ENCODE data around the gene AGR3.

The AGR3 gene

DNA sequence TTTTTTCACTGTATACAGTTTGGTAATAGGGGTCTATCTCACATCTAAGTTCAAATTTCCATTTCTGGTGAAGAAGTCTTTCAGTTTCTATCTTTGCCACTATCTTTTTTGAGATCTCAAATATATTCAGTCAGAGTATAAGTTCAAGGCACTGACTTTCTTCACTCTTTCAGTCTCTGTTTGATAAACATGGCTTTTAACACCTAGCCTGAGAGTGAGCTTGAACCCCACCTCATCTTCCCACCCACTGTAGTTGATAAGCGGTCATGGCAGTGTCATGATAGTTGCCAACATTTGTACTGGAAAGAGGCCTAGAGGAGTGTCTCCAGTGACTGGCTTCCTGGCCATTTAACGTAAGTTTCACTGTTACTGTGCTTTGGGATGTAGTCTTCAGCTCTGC, 41.2 kb upstream of the AGR3 start:
- no peak for DNase-seq
- H2BK120ac ChIP-seq (ENCODE audit: low read depth, low read length), result no peak overlapping the region
- H4K5ac ChIP-seq (ENCODE audit: low read length), result no peak overlapping the region
- no peaks in the 10 kb centered on the region for H3K27me3 ChIP-seq (ENCODE audit: insufficient read depth, low read length, poor library complexity)
- no peaks in the 10 kb centered on the region for H3K4me1 ChIP-seq (ENCODE audit: control insufficient read depth, low read depth, low read length)
- H3K4me2 ChIP-seq (ENCODE audit: low read length), result no peak overlapping the region
- no peak overlapping the region for H2BK5ac ChIP-seq (ENCODE audit: low read length)
- no peak overlapping the region for H3K4me3 ChIP-seq (ENCODE audit: low read length)
- H2AK5ac ChIP-seq (ENCODE audit: low read length), result no peak overlapping the region
- no peaks in the 10 kb centered on the region for H3K79me2 ChIP-seq (ENCODE audit: control insufficient read depth, insufficient read depth, low read length)
- H3K23ac ChIP-seq (ENCODE audit: low read length), result no peak overlapping the region
- no CpG with 5 or more reads among the region's 2 CpGs for WGBS (ENCODE audit: extremely low coverage, insufficient coverage, low lambda C conversion rate)
- no peaks in the 10 kb centered on the region for H3K36me3 ChIP-seq (ENCODE audit: control insufficient read depth, insufficient read depth, low read length)
- H3K27ac ChIP-seq (ENCODE audit: low read depth, low read length), result no peak overlapping the region
- no peak overlapping the region for H3K4ac ChIP-seq (ENCODE audit: low read depth, low read length)
- no peak overlapping the region for H2BK15ac ChIP-seq (replicated peaks; ENCODE audit: low read depth)
- H3K79me1 ChIP-seq (ENCODE audit: low read length), result no peaks in the 10 kb centered on the region
- H4K8ac ChIP-seq (ENCODE audit: low read depth, low read length), result no peak overlapping the region
- no peak overlapping the region for H3K56ac ChIP-seq (ENCODE audit: low read length)
- no peak overlapping the region for H3K9ac ChIP-seq (ENCODE audit: low read length)
- no peak overlapping the region for H3K18ac ChIP-seq (ENCODE audit: low read length)

DNA sequence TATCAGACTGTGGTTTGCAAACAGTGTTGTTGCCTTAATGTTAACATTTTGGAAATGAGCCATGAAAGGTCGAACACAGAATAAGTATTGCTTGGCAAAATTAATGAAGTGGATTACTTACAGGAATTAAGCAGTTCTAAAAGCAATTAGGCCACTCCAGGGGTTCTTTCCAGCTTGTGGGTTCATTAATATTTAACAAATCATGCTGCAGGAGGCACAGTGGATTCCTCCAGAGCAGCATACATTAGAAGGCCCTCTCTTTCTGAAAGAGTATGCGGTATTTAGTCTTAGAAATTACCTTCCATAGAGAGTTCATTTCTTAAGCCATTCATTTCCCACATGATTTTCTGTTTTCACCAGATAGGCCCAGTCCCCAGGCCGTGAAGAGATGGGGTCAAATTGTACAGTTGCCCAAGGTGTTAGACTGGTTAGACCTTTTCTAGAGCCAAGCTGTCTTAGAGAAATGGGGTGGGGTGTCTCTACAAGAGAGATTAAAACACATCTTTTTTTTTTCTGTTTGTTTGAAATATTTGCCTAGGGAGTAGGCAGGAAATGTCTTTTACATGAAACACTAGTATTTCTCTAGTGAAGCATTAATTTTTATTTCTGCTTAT, 40.0 kb upstream of the AGR3 start:
- Histone ChIP-seq H2BK5ac (ENCODE audit: low read length) (no peak overlapping the region), H2AK5ac (ENCODE audit: low read length) (no peak overlapping the region), H2BK15ac (replicated peaks; ENCODE audit: low read depth) (no peak overlapping the region), H2BK120ac (ENCODE audit: low read depth, low read length) (no peak overlapping the region), H3K79me1 (ENCODE audit: low read length) (no peaks in the 10 kb centered on the region), H3K56ac (ENCODE audit: low read length) (no peak overlapping the region), H3K23ac (ENCODE audit: low read length) (no peak overlapping the region), H3K4me3 (ENCODE audit: low read length) (no peak overlapping the region), H3K4me1 (ENCODE audit: control insufficient read depth, low read depth, low read length) (no peaks in the 10 kb centered on the region), H3K27ac (ENCODE audit: low read depth, low read length) (no peak overlapping the region), H3K27me3 (ENCODE audit: insufficient read depth, low read length, poor library complexity) (no peaks in the 10 kb centered on the region), H3K9ac (ENCODE audit: low read length) (no peak overlapping the region), H3K36me3 (ENCODE audit: control insufficient read depth, insufficient read depth, low read length) (no peaks in the 10 kb centered on the region), H3K18ac (ENCODE audit: low read length) (peak overlapping the region; percentile 30), H4K5ac (ENCODE audit: low read length) (no peak overlapping the region), H3K79me2 (ENCODE audit: control insufficient read depth, insufficient read depth, low read length) (no peaks in the 10 kb centered on the region), H3K4ac (ENCODE audit: low read depth, low read length) (no peak overlapping the region), H3K4me2 (ENCODE audit: low read length) (no peak overlapping the region), H4K8ac (ENCODE audit: low read depth, low read length) (no peak overlapping the region)
- WGBS (ENCODE audit: extremely low coverage, insufficient coverage, low lambda C conversion rate), result no CpG with 5 or more reads among the region's 3 CpGs
- no peak for DNase-seq

DNA sequence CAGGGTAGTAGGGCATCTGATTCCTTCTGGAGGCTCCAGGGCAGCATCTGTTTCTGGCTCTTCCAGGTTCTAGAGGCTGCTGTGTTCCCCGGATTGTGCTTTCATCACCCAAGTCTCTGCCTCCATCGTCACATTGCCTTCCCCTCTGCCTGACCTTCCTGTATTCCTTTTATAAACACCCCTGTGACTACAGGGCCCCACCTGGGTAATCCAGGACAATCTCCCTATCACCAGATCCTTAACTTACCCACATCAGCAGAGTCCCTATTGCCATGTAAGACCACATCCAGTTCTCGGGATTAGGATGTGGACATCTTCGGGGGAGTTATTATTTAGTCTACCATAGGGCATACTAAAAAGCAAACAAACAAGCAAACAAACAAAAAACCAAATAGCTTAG, 39.4 kb upstream of the AGR3 start:
- WGBS (ENCODE audit: extremely low coverage, insufficient coverage, low lambda C conversion rate), result no CpG with 5 or more reads among the region's 4 CpGs
- Histone ChIP-seq H2AK5ac (ENCODE audit: low read length) (no peak overlapping the region), H2BK15ac (replicated peaks; ENCODE audit: low read depth) (no peak overlapping the region), H4K5ac (ENCODE audit: low read length) (no peak overlapping the region), H3K4ac (ENCODE audit: low read depth, low read length) (no peak overlapping the region), H3K56ac (ENCODE audit: low read length) (no peak overlapping the region), H3K79me1 (ENCODE audit: low read length) (no peaks in the 10 kb centered on the region), H4K8ac (ENCODE audit: low read depth, low read length) (no peak overlapping the region), H3K4me1 (ENCODE audit: control insufficient read depth, low read depth, low read length) (peaks cover 2% of the 10 kb centered on the region), H3K23ac (ENCODE audit: low read length) (no peak overlapping the region), H3K4me3 (ENCODE audit: low read length) (no peak overlapping the region), H3K27ac (ENCODE audit: low read depth, low read length) (no peak overlapping the region), H3K27me3 (ENCODE audit: insufficient read depth, low read length, poor library complexity) (no peaks in the 10 kb centered on the region), H3K18ac (ENCODE audit: low read length) (no peak overlapping the region), H3K36me3 (ENCODE audit: control insufficient read depth, insufficient read depth, low read length) (no peaks in the 10 kb centered on the region), H3K9ac (ENCODE audit: low read length) (no peak overlapping the region), H2BK120ac (ENCODE audit: low read depth, low read length) (no peak overlapping the region), H2BK5ac (ENCODE audit: low read length) (no peak overlapping the region), H3K79me2 (ENCODE audit: control insufficient read depth, insufficient read depth, low read length) (no peaks in the 10 kb centered on the region), H3K4me2 (ENCODE audit: low read length) (no peak overlapping the region)
- DNase-seq, result no peak

DNA sequence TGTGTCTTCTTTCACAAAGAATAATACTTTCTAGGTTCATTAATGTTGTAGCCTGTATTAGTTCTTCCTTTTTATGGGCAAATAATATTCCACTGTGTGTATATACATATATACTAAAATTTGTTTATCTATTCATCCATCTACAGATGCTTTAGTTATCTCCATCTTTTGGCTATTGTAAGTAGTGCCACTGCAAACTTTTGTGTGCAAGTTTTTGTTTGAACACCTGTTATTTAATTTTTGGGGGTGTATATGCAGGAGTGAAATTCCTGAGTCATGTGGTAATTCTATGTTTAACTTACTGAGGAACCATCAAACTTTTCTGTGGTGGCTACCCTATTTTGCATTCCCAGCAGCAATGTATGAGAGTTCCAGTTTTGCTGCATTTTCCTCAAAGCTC, 37.7 kb upstream of the AGR3 start:
- no peaks in the 10 kb centered on the region for H3K79me1 ChIP-seq (ENCODE audit: low read length)
- H3K9ac ChIP-seq (ENCODE audit: low read length), result no peak overlapping the region
- H3K36me3 ChIP-seq (ENCODE audit: control insufficient read depth, insufficient read depth, low read length), result no peaks in the 10 kb centered on the region
- no peak overlapping the region for H3K56ac ChIP-seq (ENCODE audit: low read length)
- H3K4me2 ChIP-seq (ENCODE audit: low read length), result no peak overlapping the region
- no peak overlapping the region for H2BK120ac ChIP-seq (ENCODE audit: low read depth, low read length)
- no peak overlapping the region for H3K27ac ChIP-seq (ENCODE audit: low read depth, low read length)
- H4K8ac ChIP-seq (ENCODE audit: low read depth, low read length), result no peak overlapping the region
- no peak overlapping the region for H2BK15ac ChIP-seq (replicated peaks; ENCODE audit: low read depth)
- H3K27me3 ChIP-seq (ENCODE audit: insufficient read depth, low read length, poor library complexity), result no peaks in the 10 kb centered on the region
- H2AK5ac ChIP-seq (ENCODE audit: low read length), result no peak overlapping the region
- no peak overlapping the region for H2BK5ac ChIP-seq (ENCODE audit: low read length)
- H3K79me2 ChIP-seq (ENCODE audit: control insufficient read depth, insufficient read depth, low read length), result no peaks in the 10 kb centered on the region
- no peak overlapping the region for H3K18ac ChIP-seq (ENCODE audit: low read length)
- no peak overlapping the region for H3K4ac ChIP-seq (ENCODE audit: low read depth, low read length)
- no peak overlapping the region for H3K4me3 ChIP-seq (ENCODE audit: low read length)
- no peak overlapping the region for H3K23ac ChIP-seq (ENCODE audit: low read length)
- H3K4me1 ChIP-seq (ENCODE audit: control insufficient read depth, low read depth, low read length), result peaks cover 2% of the 10 kb centered on the region
- no peak overlapping the region for H4K5ac ChIP-seq (ENCODE audit: low read length)
- no peak for DNase-seq

DNA sequence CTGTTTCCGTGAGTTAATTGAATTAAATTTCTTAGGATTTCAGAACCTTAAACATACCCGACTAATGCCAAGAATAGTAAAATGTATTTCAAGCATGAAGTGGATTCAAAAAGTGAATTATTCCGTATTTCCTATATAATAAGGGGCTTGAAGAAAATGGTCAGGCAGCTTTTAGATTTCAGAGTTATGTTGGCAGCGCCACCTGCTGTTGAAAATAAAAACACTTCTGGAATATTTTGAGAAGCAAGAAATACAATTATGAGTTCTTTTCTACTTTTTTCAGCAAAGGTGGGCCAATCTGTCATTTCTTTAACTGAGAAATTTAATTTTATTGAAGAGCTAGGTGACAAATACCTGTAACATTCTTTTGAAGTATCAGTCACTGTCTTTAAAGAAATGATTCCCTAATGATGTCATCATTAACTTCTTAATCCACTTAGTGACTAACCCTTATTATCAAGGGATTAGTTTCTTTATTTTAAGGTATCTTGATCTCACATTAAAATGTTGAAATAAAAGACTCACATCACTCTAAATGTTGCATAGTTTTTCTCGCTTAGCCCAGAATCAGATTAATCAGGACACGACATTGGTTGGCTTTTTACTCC, 36.6 kb upstream of the AGR3 start:
- no peak overlapping the region for H3K27ac ChIP-seq (ENCODE audit: low read depth, low read length)
- H3K27me3 ChIP-seq (ENCODE audit: insufficient read depth, low read length, poor library complexity), result no peaks in the 10 kb centered on the region
- H4K8ac ChIP-seq (ENCODE audit: low read depth, low read length), result no peak overlapping the region
- H3K4me1 ChIP-seq (ENCODE audit: control insufficient read depth, low read depth, low read length), result peaks cover 2% of the 10 kb centered on the region
- no peak overlapping the region for H2BK5ac ChIP-seq (ENCODE audit: low read length)
- no peak overlapping the region for H3K18ac ChIP-seq (ENCODE audit: low read length)
- H3K23ac ChIP-seq (ENCODE audit: low read length), result no peak overlapping the region
- H3K56ac ChIP-seq (ENCODE audit: low read length), result no peak overlapping the region
- no peak overlapping the region for H3K4ac ChIP-seq (ENCODE audit: low read depth, low read length)
- H3K9ac ChIP-seq (ENCODE audit: low read length), result no peak overlapping the region
- no peak overlapping the region for H4K5ac ChIP-seq (ENCODE audit: low read length)
- peak; percentile 52 for DNase-seq
- H2BK120ac ChIP-seq (ENCODE audit: low read depth, low read length), result no peak overlapping the region
- no peaks in the 10 kb centered on the region for H3K79me2 ChIP-seq (ENCODE audit: control insufficient read depth, insufficient read depth, low read length)
- no peaks in the 10 kb centered on the region for H3K79me1 ChIP-seq (ENCODE audit: low read length)
- no peak overlapping the region for H3K4me3 ChIP-seq (ENCODE audit: low read length)
- H2BK15ac ChIP-seq (replicated peaks; ENCODE audit: low read depth), result no peak overlapping the region
- H2AK5ac ChIP-seq (ENCODE audit: low read length), result no peak overlapping the region
- H3K4me2 ChIP-seq (ENCODE audit: low read length), result no peak overlapping the region
- WGBS (ENCODE audit: extremely low coverage, insufficient coverage, low lambda C conversion rate), result no CpG with 5 or more reads among the region's 6 CpGs
- H3K36me3 ChIP-seq (ENCODE audit: control insufficient read depth, insufficient read depth, low read length), result no peaks in the 10 kb centered on the region

DNA sequence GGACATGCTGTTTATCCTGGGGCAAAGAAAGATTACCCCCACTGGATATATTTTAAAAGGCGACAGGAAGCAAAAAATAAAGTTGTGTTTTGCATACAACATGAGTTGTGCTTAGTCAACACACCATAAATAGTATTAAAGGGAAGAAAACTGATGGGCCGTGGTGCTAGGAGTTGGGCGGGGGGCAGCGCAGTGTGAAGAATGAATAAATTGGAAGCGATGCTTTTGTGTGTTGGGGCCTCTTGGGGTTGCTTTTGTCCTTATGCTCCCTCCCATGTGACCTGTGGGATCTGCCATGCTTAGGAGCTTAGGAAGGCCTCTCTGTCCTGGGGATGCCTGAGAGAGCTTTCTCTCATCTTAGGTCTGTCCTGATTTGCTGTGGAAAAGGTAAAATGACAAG, 35.0 kb upstream of the AGR3 start:
- Histone ChIP-seq H3K18ac (ENCODE audit: low read length) (no peak overlapping the region), H3K4me3 (ENCODE audit: low read length) (no peak overlapping the region), H4K5ac (ENCODE audit: low read length) (no peak overlapping the region), H3K79me1 (ENCODE audit: low read length) (no peaks in the 10 kb centered on the region), H3K23ac (ENCODE audit: low read length) (no peak overlapping the region), H2AK5ac (ENCODE audit: low read length) (no peak overlapping the region), H3K36me3 (ENCODE audit: control insufficient read depth, insufficient read depth, low read length) (no peaks in the 10 kb centered on the region), H3K79me2 (ENCODE audit: control insufficient read depth, insufficient read depth, low read length) (no peaks in the 10 kb centered on the region), H3K9ac (ENCODE audit: low read length) (no peak overlapping the region), H3K4me1 (ENCODE audit: control insufficient read depth, low read depth, low read length) (peaks cover 2% of the 10 kb centered on the region), H2BK5ac (ENCODE audit: low read length) (no peak overlapping the region), H3K56ac (ENCODE audit: low read length) (peak overlapping the region; percentile 3), H3K4me2 (ENCODE audit: low read length) (no peak overlapping the region), H4K8ac (ENCODE audit: low read depth, low read length) (no peak overlapping the region), H3K27ac (ENCODE audit: low read depth, low read length) (no peak overlapping the region), H2BK120ac (ENCODE audit: low read depth, low read length) (no peak overlapping the region), H2BK15ac (replicated peaks; ENCODE audit: low read depth) (no peak overlapping the region), H3K4ac (ENCODE audit: low read depth, low read length) (no peak overlapping the region), H3K27me3 (ENCODE audit: insufficient read depth, low read length, poor library complexity) (no peaks in the 10 kb centered on the region)
- no CpG with 5 or more reads among the region's 5 CpGs for WGBS (ENCODE audit: extremely low coverage, insufficient coverage, low lambda C conversion rate)
- no peak for DNase-seq

All from mesendoderm (in vitro differentiated cells).